HCT116 (cell line): ENCODE data around the gene RNF166. TPM values are rescaled to one million over a fixed set of nuclear protein-coding genes. Genes with fewer than 3 reads are reported as not detected.
A peak's percentile ranks its signal among the peaks of the same experiment; 100 is the strongest.

Experiments used
- ATAC-seq: fragments of 200-7000 bp; cut with Tn5 transposase; 2 replicates; pipeline ENCODE4 v1.9.1; 2020; ENCODE audit warnings: mild to moderate bottlenecking, moderate library complexity
- BruUV-seq: library from RNA; stranded (reverse); fragments of 400-500 nt; replicated peaks from 2 replicates; lab custom pipeline; 2021; lab: Mats Ljungman, UMichigan
- CTCF ChIA-PET: fragments of 300-600 bp; sonication (Branson Sonifier 250); formaldehyde crosslinking; loops from one replicate; lab custom pipeline; 2021; ENCODE audit warnings: antibody characterized with exemption; lab: Charles Lee
- POLR2A ChIA-PET: fragments of 300-600, 350-600 bp; sonication (Branson Sonifier 250); formaldehyde crosslinking; loops from one replicate; lab custom pipeline; 2021; ENCODE audit warnings: antibody characterized with exemption; lab: Charles Lee
- RAD21 ChIA-PET, 2 experiments: fragments of 300-600 bp; sonication (Branson Sonifier 250); formaldehyde crosslinking; loops; one replicate each; lab custom pipeline; 2023; ENCODE audit warnings: low total read pairs in 2 of 2; ENCODE audit not compliant: uncharacterized antibody in 2 of 2, unreplicated experiment in 2 of 2, low non-redundant PET in 1 of 2; lab: Charles Lee
- DNase-seq: peaks from one replicate; pipeline ENCODE4 v3.0.0-alpha.2; 2010; ENCODE audit warnings: low read depth, low spot score
- H2AFZ ChIP-seq: fragments of 200-600 bp; shearing (Covaris generic), sonication (generic); 2 replicates; pipeline ENCODE4 v1.6.1; 2017; ENCODE audit warnings: low read depth, mixed run types, mixed read lengths, antibody characterized with exemption, low read length; ENCODE audit not compliant: poor library complexity, severe bottlenecking
- H3K27ac ChIP-seq: 2 replicates; pipeline ENCODE4 v1.5.1; 2012; ENCODE audit warnings: low read depth, low read length
- H3K27me3 ChIP-seq: fragments of 200-600 bp; sonication (generic); 2 replicates; pipeline ENCODE4 v1.6.1; 2016; ENCODE audit warnings: mixed run types, low read length, mixed read lengths; ENCODE audit not compliant: insufficient read depth
- H3K36me3 ChIP-seq, 2 experiments: fragments of 200-500 bp in 1 of 2; fragments of 200-600 bp in 1 of 2; sonication (Bioruptor generic) in 1 of 2; sonication (generic) in 1 of 2; 2 replicates each; pipeline versions ENCODE4 v1.5.1 to v1.6.1; 2014 to 2016; ENCODE audit warnings: low read length in 2 of 2, inconsistent platforms in 1 of 2, mixed read lengths in 1 of 2, mixed run types in 1 of 2; ENCODE audit not compliant: insufficient read depth in 2 of 2, control insufficient read depth in 1 of 2
- H3K4me1 ChIP-seq, 2 experiments: fragments of 200-600 bp in 1 of 2; sonication (generic) in 1 of 2; 2 replicates each; pipeline versions ENCODE4 v1.5.1 to v1.6.1; 2012 to 2017; ENCODE audit warnings: low read length in 2 of 2, inconsistent platforms in 1 of 2, mild to moderate bottlenecking in 1 of 2, mixed read lengths in 1 of 2, mixed run types in 1 of 2, moderate library complexity in 1 of 2; ENCODE audit not compliant: insufficient read depth in 2 of 2, control insufficient read depth in 1 of 2
- H3K4me2 ChIP-seq: fragments of 200-600 bp; sonication (generic); 2 replicates; pipeline ENCODE4 v1.6.1; 2017; ENCODE audit warnings: mixed run types, low read length, mixed read lengths
- H3K4me3 ChIP-seq, 2 experiments: fragments of 200-600 bp in 1 of 2; sonication (generic) in 1 of 2; replicated peaks in 1 of 2; 2 replicates each; pipeline ENCODE4 v1.5.1; 2011 to 2016; ENCODE audit warnings: low read length in 2 of 2, control low read depth in 1 of 2, low read depth in 1 of 2, mild to moderate bottlenecking in 1 of 2, mixed read lengths in 1 of 2, mixed run types in 1 of 2
- H3K79me2 ChIP-seq: fragments of 200-600 bp; sonication (generic); 2 replicates; pipeline ENCODE4 v1.6.1; 2017; ENCODE audit warnings: mild to moderate bottlenecking, mixed run types, low read length, moderate library complexity, mixed read lengths; ENCODE audit not compliant: insufficient read depth
- H3K9ac ChIP-seq: fragments of 200-600 bp; sonication (generic); 2 replicates; pipeline ENCODE4 v1.6.1; 2016; ENCODE audit warnings: low read length, mixed read lengths
- H3K9me2 ChIP-seq: fragments of 200-600 bp; sonication (generic), shearing (Covaris generic); 2 replicates; pipeline ENCODE4 v1.6.1; 2017; ENCODE audit warnings: mixed run types, mild to moderate bottlenecking, moderate library complexity; ENCODE audit not compliant: insufficient read depth
- H3K9me3 ChIP-seq, 2 experiments: fragments of 200-500 bp in 1 of 2; fragments of 200-600 bp in 1 of 2; sonication (Bioruptor generic) in 1 of 2; sonication (generic) in 1 of 2; 2 replicates each; pipeline ENCODE4 v1.6.1; 2014 to 2017; ENCODE audit warnings: low read length in 2 of 2, mixed read lengths in 2 of 2, inconsistent platforms in 1 of 2, low read depth in 1 of 2, mild to moderate bottlenecking in 1 of 2, mixed run types in 1 of 2, moderate library complexity in 1 of 2; ENCODE audit not compliant: control insufficient read depth in 1 of 2, insufficient read depth in 1 of 2
- H4K20me1 ChIP-seq: fragments of 200-600 bp; sonication (generic), shearing (Covaris generic); 2 replicates; pipeline ENCODE4 v1.6.1; 2017; ENCODE audit warnings: mixed run types, mild to moderate bottlenecking, moderate library complexity; ENCODE audit not compliant: insufficient read depth
- ATF3 ChIP-seq: IDR thresholded peaks from 2 replicates; pipeline ENCODE4 v1.6.1; 2012
- CBX3 ChIP-seq: IDR thresholded peaks from 2 replicates; pipeline ENCODE4 v1.6.1; 2012; ENCODE audit warnings: low read depth
- CEBPB ChIP-seq: IDR thresholded peaks from 2 replicates; pipeline ENCODE4 v1.6.1; 2012; ENCODE audit warnings: low read depth
- EZH2 ChIP-seq: fragments of 200-600 bp; sonication (generic); IDR thresholded peaks from 2 replicates; pipeline ENCODE4 v1.6.1; 2017; ENCODE audit warnings: antibody characterized with exemption, mixed run types
- EZH2phosphoT487 ChIP-seq: fragments of 200-600 bp; IDR thresholded peaks from 2 replicates; pipeline ENCODE4 v1.6.1; 2018; ENCODE audit warnings: antibody characterized with exemption, borderline replicate concordance
- FOSL1 ChIP-seq: IDR thresholded peaks from 2 replicates; pipeline ENCODE4 v1.6.1; 2012; ENCODE audit warnings: low read depth
- JUND ChIP-seq: IDR thresholded peaks from 2 replicates; pipeline ENCODE4 v1.6.1; 2012
- MAX ChIP-seq: IDR thresholded peaks from 2 replicates; pipeline ENCODE4 v1.6.1; 2012
- POLR2A ChIP-seq: IDR thresholded peaks from 2 replicates; pipeline ENCODE4 v1.7.0; 2011; ENCODE audit warnings: borderline replicate concordance; ENCODE audit not compliant: insufficient read depth, insufficient read length; ENCODE audit errors: extremely low read depth
- POLR2AphosphoS5 ChIP-seq: IDR thresholded peaks from 2 replicates; pipeline ENCODE4 v1.6.1; 2011; ENCODE audit warnings: mild to moderate bottlenecking, low read depth, low read length, moderate library complexity
- REST ChIP-seq: IDR thresholded peaks from 2 replicates; pipeline ENCODE4 v1.6.1; 2012; ENCODE audit warnings: low read depth
- SIN3A ChIP-seq: IDR thresholded peaks from 2 replicates; pipeline ENCODE4 v1.6.1; 2012; ENCODE audit warnings: low read depth
- SP1 ChIP-seq: IDR thresholded peaks from 2 replicates; pipeline ENCODE4 v1.6.1; 2012; ENCODE audit warnings: low read depth
- SRF ChIP-seq: IDR thresholded peaks from 2 replicates; pipeline ENCODE4 v1.6.1; 2012; ENCODE audit warnings: low read depth
- YY1 ChIP-seq: IDR thresholded peaks from 2 replicates; pipeline ENCODE4 v1.6.1; 2011; ENCODE audit warnings: low read length, low read depth, moderate library complexity, mild to moderate bottlenecking; ENCODE audit not compliant: insufficient replicate concordance; ENCODE audit errors: extremely low read depth
- ZFX ChIP-seq: fragments of 450-650 bp; IDR thresholded peaks from 2 replicates; pipeline ENCODE4 v1.6.1; 2017
- intact Hi-C: fragments of 100-400 bp; cut with micrococcal nuclease; formaldehyde crosslinking; loops from 2 replicates; pipeline ENCODE4 v1.10.0; 2022
- total RNA-seq: library from RNA; stranded (reverse); gene quantifications from one replicate; pipeline ENCODE4 v1.2.1, GENCODE V29; 2021; ENCODE audit not compliant: unreplicated experiment

The RNF166 gene
- total RNA-seq, 1 experiment from 2014 or later, result 39.4 TPM

- DNase-seq (no peak), ATAC-seq (no peak)
- no TSS peak for BruUV-seq
- H3K9ac ChIP-seq, result no peak overlapping the region
- H3K79me2 ChIP-seq, result peaks cover 27% of the 10 kb centered on the region
- H3K9me2 ChIP-seq, result no peaks in the 10 kb centered on the region
- H3K4me1 ChIP-seq, result peaks cover 4 to 21% of the 10 kb centered on the region in 2 experiments; a peak in 3 of 4 replicates
- H3K4me3 ChIP-seq, result no peak overlapping the region
- intact Hi-C loops, result no loop called here
- POLR2A ChIA-PET, result no interaction called here
- no peaks in the 10 kb centered on the region for H3K9me3 ChIP-seq
- H4K20me1 ChIP-seq, result no peaks in the 10 kb centered on the region
- H3K36me3 ChIP-seq, result no peaks in the 10 kb centered on the region
- RAD21 ChIA-PET, result no interaction called here
- no peak overlapping the region for H3K27ac ChIP-seq
- no peak overlapping the region for H2AFZ ChIP-seq
- no peaks in the 10 kb centered on the region for H3K27me3 ChIP-seq
- no peak for TF ChIP-seq POLR2AphosphoS5
- TF ChIP-seq FOSL1, result no peak
- no peak for TF ChIP-seq REST
- no peak overlapping the region for H3K4me2 ChIP-seq
- CTCF ChIA-PET, result no interaction called here
Observed at GRCh38 chr16:88665148-88665547, 41.1 kb downstream of the RNF166 start.

DNA sequence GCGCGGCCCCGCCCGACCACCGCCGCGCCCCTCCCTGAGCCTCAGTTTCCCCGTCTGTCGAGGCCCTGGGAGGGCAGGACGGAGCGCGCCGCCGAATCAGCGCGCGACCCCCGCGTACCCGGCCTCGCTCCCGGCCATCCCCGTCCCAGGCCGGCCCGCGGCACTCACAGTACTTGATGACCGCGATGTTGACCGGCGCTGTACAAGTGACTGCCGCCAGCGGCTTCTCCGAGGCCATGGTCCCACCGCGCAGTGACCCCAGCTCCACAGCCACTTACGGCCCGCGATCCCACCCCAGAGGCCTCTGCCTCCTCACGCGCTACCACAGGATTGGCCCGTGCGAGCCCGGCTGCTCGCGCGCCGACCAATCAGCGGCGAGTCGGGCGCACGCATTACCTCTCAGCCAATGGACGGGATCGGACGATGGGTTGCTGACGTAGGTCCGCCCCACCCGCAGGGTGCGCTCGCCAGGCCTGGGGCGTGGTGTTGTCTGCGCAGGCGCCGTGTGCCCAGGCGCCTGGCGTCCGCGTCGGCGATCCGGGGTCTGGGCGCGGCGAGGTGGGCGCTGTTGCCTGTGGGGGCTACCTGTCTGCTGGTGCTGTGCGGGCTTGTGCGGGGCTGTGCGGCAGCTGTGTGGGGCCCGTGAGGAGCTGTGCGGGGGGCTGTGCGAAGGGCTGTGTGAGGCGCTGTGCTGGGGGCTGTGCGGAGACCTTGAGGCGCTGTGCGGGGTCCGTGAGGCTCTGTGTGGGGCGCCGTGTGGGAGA lies 43.2 kb downstream of the RNF166 start, which contains the start of gene MVD:
TSS of gene MVD (minus strand) at position 249 of the 764 bp plus-strand sequence. CDS start at position 238, 11 bp downstream.
- H4K20me1 ChIP-seq, result no peaks in the 10 kb centered on the region
- ATAC-seq, result peak; percentile 97
- DNase-seq, result peak; percentile 98
- H3K4me2 ChIP-seq, result peak within 1 kb of the TSS; percentile 92
- BruUV-seq, result no TSS peak
- H3K27ac ChIP-seq, result peak within 1 kb of the TSS; percentile 96
- peak within 1 kb of the TSS; percentile 73 to 98 for H3K4me3 ChIP-seq
- H2AFZ ChIP-seq, result no peak within 1 kb of the TSS
- H3K36me3 ChIP-seq, result peaks cover under 1 to 3% of the 10 kb centered on the region in 2 experiments; a peak in 1 of 4 replicates
- H3K9me2 ChIP-seq, result no peaks in the 10 kb centered on the region
- POLR2A ChIA-PET, result interaction anchor here (1.0 kb wide), 2 partner anchors 69 to 111 kb away, joined by 3 read pairs; no protein-coding TSS in a partner anchor
- H3K9me3 ChIP-seq, result no peaks in the 10 kb centered on the region
- peak within 1 kb of the TSS; percentile 92 for H3K9ac ChIP-seq
- intact Hi-C loops, result no loop called here
- CTCF ChIA-PET, result interaction anchor here (1.3 kb wide), 2 partner anchors 9 to 74 kb away, joined by 5 to 7 read pairs; no protein-coding TSS in a partner anchor
- H3K79me2 ChIP-seq, result peaks cover 36% of the 10 kb centered on the region
- RAD21 ChIA-PET, result no interaction called here
- no peaks in the 10 kb centered on the region for H3K27me3 ChIP-seq
- peaks cover 4 to 21% of the 10 kb centered on the region in 2 experiments; a peak in 3 of 4 replicates for H3K4me1 ChIP-seq
- TF ChIP-seq CBX3 (no peak), SP1 (peak; percentile 99), SIN3A (peak; percentile 87; the same call in 1 of the 2 replicates), FOSL1 (no peak), ZFX (peak; percentile 44; the same call in 1 of the 2 replicates), SRF (no peak), POLR2A (peak; percentile 87), YY1 (no peak), ATF3 (no peak), POLR2AphosphoS5 (peak; percentile 96), EZH2 (no peak), MAX (peak; percentile 69), EZH2phosphoT487 (no peak), JUND (no peak), CEBPB (no peak)
